GM21515 (cell line): Measurements from ENCODE around the gene AP1S3.
"Not testable (repeated sequence)": the region's sequence is repeated elsewhere in the genome, so short reads cannot be mapped to it uniquely, and the experiment has no call there.

Experiments used
- ATAC-seq: cut with Tn5 transposase; IDR thresholded peaks from one replicate; pipeline ENCODE4 v1.9.1; 2021; ENCODE audit not compliant: unreplicated experiment

AP1S3 gene

DNA sequence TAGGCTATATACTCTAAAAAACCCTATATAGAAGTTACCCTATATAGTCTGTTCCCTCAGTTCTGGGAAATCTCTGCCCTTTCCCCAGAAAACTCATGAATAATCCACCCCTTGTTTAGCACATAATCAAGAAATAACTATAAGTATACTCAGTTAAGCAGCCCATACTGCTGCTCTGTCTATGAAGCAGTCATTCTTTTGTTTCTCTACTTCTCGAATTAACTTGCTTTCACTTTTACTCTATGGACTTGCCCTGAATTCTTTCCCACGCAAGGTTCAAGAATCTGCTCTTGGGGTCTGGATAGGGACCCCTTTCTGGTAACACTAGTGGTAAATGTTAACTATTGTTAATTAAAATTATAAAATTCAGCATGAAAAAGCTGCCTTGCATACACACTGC, 17.4 kb upstream of the AP1S3 start:
- ATAC-seq = no peak

DNA sequence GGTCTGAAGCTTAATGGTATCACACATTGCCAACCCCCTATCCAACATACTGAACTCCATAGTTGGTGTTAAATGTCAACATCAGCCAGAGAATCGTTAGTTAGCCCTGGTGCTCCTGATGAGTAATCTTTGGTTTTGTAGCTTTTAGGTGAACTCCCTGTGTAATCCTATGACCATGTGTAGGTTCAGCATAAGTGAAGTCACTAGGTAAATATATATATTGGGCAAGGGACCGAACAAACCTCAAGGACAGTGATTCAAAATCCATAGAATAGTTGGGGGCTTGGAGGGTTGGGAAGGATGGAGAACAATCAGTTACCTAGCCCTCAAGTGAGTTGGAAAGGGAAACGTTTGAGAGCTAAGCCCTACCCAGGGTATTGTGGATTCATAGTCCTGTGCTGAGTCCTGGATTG, 16.0 kb upstream of the AP1S3 start:
- ATAC-seq = no peak

DNA sequence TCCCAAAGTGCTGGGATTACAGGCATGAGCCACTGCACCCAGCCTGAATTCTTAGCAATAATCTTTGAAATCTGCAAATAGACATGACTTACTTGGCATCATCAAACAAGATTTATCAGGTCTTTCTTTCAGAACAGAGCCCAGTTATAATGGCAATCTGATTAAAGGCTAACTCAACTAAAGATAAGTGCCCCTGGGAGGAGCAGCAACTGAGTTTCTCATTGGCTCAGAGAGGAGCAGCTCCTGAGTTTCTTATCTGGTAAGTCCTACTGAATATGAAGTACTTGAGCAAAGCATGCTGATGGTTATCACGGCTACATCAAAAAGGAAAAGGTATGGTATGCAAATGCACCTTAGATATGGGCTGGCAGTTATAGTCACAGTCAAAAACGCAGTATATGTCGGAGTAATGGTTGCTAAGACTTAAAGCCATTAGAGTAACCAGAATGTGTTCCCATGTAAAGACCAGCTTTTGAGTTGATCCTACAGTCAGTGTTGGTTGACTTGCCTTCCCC, 15.0 kb upstream of the AP1S3 start:
- ATAC-seq = no peak

DNA sequence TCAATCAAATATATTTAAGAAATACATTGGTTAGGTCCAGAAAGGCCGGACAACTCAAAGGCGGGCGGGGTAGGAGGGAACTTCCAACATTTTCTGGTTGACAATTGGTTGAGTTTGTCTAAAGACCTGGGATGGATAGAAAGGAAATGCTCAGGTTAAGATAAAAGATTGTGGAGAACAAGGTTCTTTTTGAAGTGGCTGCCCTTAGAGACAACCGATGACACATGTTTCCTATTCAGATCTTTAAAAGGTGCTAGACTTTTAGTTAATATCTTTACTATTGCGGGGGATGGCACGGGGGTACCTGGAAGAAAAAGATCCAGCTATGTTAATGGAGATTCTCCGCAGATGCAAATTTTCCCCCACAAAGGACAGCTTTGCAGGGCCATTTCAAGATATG, 10.0 kb upstream of the AP1S3 start:
- ATAC-seq = no peak

DNA sequence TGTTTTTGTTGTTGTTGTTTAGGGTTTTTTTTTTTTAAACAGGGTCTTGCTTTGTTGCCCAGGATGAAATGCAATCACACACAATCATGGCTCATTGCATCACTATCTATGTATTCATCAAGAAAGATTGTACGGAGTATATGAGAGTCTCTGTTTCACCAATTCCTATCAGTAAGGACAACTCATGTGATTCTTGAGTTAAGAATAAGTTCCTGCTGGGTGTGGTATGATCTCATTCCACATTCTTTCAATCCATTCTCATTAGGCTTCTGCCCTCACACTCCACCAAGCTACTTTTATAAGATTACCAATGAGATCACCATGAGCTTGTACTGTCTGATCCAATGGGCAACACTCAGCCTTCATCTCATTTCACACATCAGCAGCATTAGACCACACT, 9.1 kb upstream of the AP1S3 start:
- no peak for ATAC-seq

DNA sequence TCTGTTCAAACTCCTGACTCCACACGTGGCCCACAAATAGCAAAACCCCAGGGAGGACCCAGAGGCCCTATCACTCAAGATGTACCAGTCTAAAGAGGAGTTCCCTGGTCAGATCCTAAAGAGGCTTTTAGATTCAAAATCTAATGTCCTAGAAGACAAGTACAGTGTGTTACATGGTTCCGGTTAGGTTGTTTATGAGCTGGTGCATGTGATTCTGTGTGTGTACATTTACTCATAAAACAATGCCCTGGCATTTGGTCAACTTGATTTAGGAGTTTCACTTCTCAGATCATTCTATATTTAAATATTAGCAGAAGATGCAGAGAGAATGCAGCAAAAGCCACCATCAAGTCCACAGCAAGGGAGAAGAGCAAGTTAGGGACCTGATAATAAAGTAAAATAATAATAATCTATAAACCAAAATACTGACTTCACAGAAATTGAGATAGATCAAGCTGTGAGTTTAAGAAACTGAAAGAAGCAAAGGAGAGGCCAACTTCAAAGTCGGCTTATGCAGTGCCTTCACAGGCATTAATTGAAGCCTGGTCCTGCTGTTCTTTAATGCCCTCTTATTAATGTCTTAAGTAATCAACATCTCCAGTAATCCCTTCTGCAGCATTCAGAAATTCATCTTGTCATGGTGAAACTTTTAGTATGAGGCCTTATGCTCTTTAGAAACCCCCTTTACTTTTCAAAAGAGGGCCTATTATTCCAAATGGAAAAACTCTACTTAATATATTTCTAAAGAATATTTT, 4.2 kb upstream of the AP1S3 start:
- ATAC-seq = no peak

DNA sequence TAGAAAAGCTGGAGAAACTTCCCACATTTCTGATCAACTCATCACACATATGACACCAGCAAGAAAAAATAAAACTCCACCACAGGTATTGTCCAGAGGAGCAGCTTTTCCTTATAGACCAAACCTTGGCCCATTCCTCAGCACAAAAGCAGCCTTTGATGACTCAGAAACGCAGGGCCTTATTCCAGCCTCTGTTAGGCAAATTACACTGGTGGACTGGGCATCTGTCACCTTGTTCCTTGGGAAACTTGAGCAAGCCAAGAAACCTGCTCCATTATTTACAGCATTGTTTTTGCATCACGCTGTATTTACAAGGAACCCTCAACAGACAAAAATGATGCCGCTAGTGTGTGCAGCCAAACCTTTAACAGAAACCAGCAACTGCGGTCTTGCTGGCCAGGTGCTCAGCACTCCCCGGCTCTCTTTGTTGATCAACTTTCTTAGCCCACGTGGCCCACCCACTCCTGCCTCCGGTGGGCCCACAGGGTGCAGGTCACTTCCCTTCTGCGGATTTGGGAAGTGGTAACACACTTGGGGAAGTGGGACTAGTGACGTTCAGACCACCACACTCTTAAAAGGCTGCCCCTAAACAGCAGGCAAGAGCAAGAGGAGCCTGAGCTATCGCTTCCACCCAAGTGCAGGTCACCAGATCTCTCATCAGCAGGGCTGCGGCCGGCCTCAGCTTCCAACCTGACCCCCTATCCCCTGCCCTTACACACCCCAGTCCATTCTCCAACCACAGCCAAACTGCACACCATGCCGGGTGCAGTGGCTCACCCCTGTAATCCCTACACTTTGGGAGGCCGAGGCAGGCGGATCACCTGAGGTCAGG, 1.5 kb downstream of the AP1S3 start:
- ATAC-seq = peak; percentile 63

DNA sequence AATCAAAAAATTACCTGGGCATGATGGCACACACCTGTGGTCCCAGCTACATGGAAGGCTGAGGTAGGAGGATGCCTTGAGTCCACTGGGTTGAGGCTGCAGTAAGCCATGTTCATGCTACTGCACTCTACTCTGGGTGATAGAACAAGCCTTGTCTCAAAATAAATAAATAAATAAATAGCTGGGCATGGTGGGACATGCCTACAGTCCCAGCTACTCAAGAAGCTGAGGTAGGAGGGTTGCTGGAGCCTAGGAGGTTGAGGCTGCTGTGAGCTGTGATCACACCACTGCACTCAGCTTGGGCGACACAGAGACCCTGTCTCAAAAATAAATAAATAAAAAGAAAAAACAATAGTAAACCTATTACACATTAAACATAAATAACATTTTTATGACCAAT, 3.0 kb downstream of the AP1S3 start:
- no peak for ATAC-seq

DNA sequence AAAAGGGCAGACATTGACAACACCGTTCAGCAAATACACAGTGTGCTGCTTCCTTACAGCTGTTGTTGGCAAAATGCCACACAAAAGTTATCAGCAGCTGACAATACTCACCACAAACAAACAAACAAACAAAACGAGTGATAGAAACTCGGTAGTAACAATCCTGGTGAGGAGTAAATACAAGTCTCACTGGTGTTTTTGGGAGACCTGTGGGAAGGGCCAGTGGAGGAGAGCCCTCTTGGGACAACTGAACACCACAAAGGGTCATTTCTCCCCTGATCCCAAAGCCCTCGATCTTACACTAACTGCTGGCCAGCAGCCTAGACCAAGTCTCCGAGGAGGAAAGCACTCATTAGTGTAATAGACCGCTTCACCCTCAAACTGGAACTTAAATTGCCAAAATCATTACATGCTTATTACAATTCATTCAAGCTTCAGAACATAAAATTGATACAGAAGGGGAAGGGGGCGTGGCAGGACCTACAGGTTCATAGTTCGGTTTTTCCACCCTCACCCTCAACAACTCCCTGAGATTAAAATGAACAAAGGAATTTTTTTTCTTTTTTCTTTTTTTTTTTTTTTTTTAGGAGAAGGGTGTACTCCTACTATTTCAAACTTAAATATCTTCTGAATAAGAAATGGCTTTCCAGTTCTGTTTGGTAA, 5.0 kb downstream of the AP1S3 start:
- no peak for ATAC-seq

DNA sequence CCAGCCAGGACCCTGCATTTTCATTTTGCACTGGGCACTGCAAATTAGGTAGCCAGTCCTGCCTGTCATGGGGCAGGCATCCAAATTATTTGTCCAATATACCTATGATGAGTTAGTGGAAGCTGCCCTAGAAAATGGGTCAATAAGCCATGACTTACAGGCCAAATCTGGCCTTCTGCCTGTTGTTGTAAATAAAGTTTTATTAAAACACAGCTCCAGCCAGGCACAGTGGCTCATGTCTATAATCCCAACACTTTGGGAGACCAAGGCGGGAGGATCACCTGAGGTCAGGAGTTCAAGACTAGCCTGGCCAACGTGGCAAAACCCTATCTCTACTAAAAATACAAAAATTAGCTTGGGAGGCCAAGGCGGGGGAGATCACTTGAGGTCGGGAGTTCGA, 8.3 kb downstream of the AP1S3 start:
- no peak for ATAC-seq

DNA sequence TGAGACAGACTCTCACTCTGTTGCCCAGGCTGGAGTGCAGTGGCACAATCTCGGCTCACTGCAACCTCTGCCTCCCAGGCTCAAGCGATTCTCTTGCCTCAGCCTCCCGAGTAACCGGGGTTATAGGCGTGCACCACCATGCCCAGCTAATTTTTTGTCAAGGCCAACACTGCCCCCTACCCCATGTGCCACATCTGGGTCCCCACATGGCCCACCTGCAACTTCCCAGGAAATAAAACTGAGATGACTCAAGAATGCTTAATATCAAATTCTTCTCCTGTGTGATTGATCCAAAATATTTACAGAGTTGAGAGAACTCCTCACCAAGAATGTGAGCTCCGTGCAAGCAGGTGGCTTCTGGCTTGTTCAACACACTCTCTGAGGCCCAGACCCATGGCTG, 9.1 kb downstream of the AP1S3 start:
- no peak for ATAC-seq

DNA sequence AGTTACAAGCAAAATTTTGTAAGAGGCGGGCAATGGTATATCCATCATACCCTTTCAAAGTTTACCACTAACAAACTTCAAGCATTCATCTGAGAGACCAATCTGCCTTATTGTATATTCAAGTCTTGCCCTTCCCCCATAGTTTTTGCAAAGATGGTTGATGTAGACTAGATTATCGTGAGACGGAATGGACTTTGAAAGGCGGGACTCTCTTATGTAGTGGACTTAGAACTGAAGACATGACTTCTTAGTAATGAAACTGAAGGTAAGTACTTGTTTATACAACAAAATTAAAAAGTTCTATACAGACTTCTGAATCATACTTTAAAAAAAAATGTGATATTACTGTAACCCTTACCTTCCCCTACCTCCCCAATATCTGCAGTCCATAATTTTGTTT, 10.4 kb downstream of the AP1S3 start:
- ATAC-seq = no peak

DNA sequence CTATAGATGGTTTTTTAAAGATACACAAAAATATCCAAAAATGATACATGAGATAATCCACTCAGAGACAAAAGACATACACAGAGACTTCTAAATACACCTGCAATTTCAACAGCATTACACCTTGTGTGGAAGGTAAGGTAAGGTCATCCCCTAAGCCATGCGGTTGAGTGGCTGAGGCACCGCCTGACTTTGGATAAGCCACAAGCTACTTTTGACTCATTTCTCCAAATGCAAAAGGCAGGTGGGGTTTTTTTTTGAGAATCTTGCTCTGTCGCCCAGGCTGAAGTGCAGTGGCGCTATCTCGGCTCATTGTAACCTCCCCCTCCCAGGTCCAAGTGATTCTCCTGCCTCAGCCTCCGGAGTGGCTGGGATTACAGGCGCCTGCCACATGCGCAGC, 13.1 kb downstream of the AP1S3 start:
- no peak for ATAC-seq

DNA sequence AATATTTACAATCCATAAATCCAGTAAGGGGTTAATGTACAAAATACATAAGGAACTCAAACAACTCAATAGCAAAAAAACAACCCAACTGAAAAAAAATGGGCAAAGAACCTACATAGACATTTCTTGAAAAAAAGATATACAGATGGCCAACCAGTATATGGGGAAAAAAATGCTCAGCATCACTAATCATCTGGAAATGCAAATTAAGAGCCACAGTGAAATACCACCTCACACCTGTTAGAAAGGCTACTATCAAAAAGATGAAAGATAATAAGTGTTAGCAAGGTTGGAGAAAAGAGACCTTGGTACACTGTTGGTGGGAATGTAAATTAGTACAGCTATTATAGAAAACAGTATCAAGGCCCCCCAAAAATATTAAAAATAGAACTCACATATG, 14.6 kb downstream of the AP1S3 start:
- ATAC-seq = no peak

DNA sequence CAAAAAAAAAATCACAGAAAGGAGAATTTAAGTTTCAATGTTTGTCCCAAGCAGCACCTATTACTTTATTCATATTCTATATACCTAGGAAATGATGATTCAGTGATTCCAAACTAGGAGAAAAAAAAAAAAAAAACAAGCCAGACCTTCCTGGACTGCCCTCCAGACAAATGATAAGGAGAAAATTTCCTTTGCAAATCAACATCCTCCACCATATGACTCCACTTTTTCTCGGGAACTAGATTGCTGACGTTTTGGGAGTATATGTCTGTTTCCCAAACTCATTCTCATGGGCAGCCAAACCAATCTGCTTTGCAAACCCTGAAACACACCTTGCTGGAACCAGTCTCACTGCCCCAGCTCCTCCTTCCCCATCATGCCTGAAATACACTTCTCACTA, 16.8 kb downstream of the AP1S3 start:
- no peak for ATAC-seq

DNA sequence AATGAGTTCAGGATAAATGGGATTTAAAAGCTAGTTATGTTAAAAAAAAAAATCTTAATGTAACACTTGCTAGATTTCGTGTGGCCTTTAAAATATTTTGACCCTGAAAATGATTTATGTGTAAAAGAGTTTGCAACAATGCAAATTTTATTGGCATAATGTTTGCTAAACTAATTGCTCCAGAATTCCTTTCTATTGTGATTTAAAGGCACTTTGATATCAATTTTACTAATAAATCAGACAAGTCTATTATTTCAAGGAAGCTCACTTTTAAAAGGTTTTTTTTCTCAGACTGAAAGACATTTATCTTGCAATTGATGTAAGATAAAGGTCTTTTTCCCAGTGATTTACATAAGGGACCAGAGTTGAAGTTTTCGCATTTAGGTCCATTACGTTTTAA, 17.5 kb downstream of the AP1S3 start:
- ATAC-seq = no peak

DNA sequence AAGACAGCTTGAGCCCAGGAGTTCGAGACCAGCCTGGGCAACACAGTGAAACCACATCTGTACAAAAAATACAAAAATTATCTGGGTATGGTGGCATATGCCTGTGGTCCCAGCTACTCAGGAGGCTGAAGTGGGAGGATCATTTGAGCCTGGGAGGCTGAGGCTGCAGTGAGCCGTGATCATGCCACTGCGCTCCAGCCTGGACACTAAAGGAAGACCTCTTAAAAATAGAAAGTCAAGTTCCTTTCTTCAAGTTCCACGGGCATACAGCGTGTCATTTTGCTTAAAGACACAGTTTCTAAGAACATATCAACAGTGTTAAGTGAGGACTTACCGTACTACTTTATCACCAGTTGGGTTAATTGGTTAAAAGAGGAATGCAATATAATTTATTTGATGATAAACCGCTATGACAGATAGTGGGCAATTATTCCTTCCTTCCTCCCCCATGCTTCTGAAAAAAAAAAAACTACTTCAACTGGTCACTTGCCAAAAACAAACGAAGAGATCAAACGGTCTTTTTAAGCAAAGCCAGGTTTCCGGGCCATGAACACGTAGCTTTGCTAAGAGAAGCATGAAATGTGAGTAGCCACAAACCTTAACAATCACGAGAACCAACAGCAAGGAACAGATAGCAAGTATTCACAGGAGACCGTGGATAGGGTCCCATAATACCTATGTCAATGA, 21.4 kb downstream of the AP1S3 start:
- no peak for ATAC-seq

DNA sequence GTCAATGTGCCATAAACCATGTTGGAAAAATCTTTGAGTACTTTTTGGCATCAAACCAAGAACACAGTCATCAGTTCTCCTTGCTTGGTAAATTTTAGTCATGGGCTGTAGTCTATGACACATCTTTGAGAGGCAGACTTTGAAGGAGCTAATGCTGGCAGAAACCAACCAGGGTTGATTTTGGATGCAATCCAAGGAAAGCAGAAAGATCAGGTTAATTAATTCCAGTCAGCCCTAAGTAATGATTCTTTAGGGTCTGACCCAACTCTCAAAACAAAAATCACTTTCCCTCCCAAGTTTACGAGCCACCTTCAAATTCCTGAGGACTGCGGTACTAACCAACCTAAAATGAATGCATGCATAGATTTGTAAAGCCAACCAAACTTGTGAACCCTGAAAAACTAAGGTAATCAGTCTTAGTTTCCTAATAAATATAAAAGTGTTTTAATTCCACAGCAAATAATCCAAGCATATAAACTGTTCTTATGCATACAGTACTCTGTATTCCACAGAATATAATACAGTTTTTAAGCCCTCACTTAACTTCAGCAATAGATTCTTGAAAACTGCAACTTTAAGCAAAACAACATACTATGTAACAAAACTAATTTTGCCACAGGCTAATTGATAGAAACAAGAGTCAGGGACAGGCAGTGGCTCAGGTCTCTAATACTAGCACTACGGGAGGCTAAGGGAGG, 22.0 kb downstream of the AP1S3 start:
- ATAC-seq = no peak

DNA sequence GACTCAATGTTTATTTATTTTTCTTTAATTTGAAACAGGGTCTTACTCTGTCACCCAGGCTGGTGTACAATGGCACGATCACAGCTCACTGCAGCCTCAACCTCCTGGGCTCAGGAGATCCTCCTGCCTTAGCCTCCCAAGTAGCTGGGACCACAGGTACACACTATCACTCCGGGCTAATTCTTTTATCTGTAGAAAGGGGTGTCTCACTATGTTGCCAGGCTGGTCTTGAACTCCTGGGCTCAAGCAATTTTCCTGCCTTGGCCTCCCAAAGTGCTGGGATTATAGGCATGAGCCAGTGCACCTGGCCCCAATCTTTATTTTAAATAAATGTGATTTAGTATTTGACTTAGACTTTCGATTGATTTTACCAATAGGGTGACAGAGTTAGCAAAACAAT, 22.6 kb downstream of the AP1S3 start:
- ATAC-seq = not testable (repeated sequence)

DNA sequence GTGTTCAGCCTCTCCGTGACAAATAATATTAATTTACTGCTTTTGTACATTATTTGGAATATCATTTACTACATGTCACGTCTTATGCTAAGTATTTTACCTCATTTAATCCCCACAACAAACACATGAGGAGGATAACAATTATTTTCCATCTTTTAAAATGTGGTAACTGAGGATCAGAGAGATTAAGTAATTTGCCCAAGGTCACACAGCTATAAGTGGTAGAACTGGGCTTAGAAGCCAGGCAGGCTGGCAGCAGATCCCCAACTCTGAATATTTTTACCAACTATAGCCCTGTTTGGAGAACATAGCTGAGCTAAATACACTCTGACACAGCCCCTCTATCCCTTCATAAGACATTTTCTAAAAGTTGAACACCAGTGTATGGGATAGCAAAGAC, 24.1 kb downstream of the AP1S3 start:
- ATAC-seq = no peak

DNA sequence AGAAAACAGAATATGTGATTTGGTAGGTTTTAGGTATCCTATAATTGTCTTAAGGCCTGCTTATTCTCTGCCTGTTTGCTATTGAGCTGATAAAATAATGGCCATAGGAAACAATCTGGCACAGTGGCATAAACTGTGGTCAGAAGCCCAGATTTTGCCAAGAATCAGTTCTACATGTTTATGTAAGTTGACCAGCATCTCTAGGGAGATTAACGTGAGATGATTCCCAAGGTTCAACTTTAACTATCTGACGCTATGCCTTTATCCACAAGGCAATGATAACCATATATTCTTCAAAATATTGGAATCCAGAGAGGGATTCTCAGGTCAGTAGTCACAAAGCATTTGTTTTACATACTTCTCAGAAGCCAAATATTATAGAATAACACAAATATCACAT, 25.6 kb downstream of the AP1S3 start:
- no peak for ATAC-seq
